H9 (cell line): ENCODE data around the gene TANC2. TPM values are rescaled to one million over a fixed set of nuclear protein-coding genes. Genes with fewer than 3 reads are reported as not detected.

Experiments used
- DNase-seq: peaks from one replicate; pipeline ENCODE4 v3.0.0-alpha.2; 2017
- H2AFZ ChIP-seq: one replicate; pipeline ENCODE4 v1.6.1; 2013; ENCODE audit warnings: mild to moderate bottlenecking, low read length, control low read depth, moderate library complexity
- H2AK5ac ChIP-seq: 2 replicates; pipeline ENCODE4 v1.6.1; 2013; ENCODE audit warnings: low read length, control low read depth, mixed read lengths; ENCODE audit not compliant: insufficient read length
- H2BK120ac ChIP-seq: one replicate; pipeline ENCODE4 v1.6.1; 2013; ENCODE audit warnings: low read depth, mild to moderate bottlenecking, low read length, control low read depth, inconsistent platforms; ENCODE audit not compliant: poor library complexity, severe bottlenecking
- H2BK12ac ChIP-seq: 2 replicates; pipeline ENCODE4 v1.6.1; 2013; ENCODE audit warnings: low read length, control low read depth, mixed read lengths, low read depth; ENCODE audit not compliant: insufficient read length
- H2BK15ac ChIP-seq: 2 replicates; pipeline ENCODE4 v1.6.1; 2013; ENCODE audit warnings: low read depth, low read length, control low read depth
- H2BK20ac ChIP-seq: one replicate; pipeline ENCODE4 v1.6.1; 2013; ENCODE audit warnings: low read depth, mild to moderate bottlenecking, low read length, control low read depth, inconsistent platforms; ENCODE audit not compliant: poor library complexity, severe bottlenecking
- H2BK5ac ChIP-seq: 2 replicates; pipeline ENCODE4 v1.6.1; 2013; ENCODE audit warnings: low read length, control low read depth, mixed read lengths; ENCODE audit not compliant: insufficient read length
- H3K14ac ChIP-seq: 2 replicates; pipeline ENCODE4 v1.6.1; 2013; ENCODE audit warnings: low read length, control low read depth; ENCODE audit not compliant: insufficient read depth
- H3K18ac ChIP-seq: 2 replicates; pipeline ENCODE4 v1.6.1; 2013; ENCODE audit warnings: low read depth, mild to moderate bottlenecking, mixed read lengths, low read length, control low read depth; ENCODE audit not compliant: insufficient read length
- H3K23ac ChIP-seq: 2 replicates; pipeline ENCODE4 v1.6.1; 2013; ENCODE audit warnings: low read length, control low read depth, mixed read lengths, low read depth; ENCODE audit not compliant: insufficient read length
- H3K23me2 ChIP-seq: 2 replicates; pipeline ENCODE4 v1.6.1; 2013; ENCODE audit warnings: low read depth, mild to moderate bottlenecking, mixed read lengths, low read length, control low read depth; ENCODE audit not compliant: insufficient read length, poor library complexity, severe bottlenecking
- H3K27ac ChIP-seq: 2 replicates; pipeline ENCODE4 v1.5.1; 2013; ENCODE audit warnings: low read length, control low read depth, mixed read lengths, low read depth; ENCODE audit not compliant: insufficient read length
- H3K27me3 ChIP-seq: 2 replicates; pipeline ENCODE4 v1.6.1; 2013; ENCODE audit warnings: low read length, control low read depth, inconsistent platforms; ENCODE audit not compliant: insufficient read depth
- H3K4ac ChIP-seq: 2 replicates; pipeline ENCODE4 v1.6.1; 2013; ENCODE audit warnings: low read depth, mild to moderate bottlenecking, control low read depth, inconsistent platforms, low read length, moderate library complexity
- H3K4me1 ChIP-seq: 2 replicates; pipeline ENCODE4 v1.6.1; 2013; ENCODE audit warnings: low read length, control low read depth, inconsistent platforms; ENCODE audit not compliant: insufficient read depth
- H3K4me2 ChIP-seq: 2 replicates; pipeline ENCODE4 v1.6.1; 2013; ENCODE audit warnings: low read length, control low read depth, mixed read lengths; ENCODE audit not compliant: insufficient read length, insufficient read depth
- H3K56ac ChIP-seq: 2 replicates; pipeline ENCODE4 v1.6.1; 2013; ENCODE audit warnings: low read depth, mild to moderate bottlenecking, mixed read lengths, low read length, control low read depth; ENCODE audit not compliant: insufficient read length
- H3K79me1 ChIP-seq: 2 replicates; pipeline ENCODE4 v1.6.1; 2013; ENCODE audit warnings: low read depth, mild to moderate bottlenecking, moderate library complexity, low read length, control low read depth, inconsistent platforms; ENCODE audit not compliant: insufficient read depth, poor library complexity, severe bottlenecking
- H3K79me2 ChIP-seq: 2 replicates; pipeline ENCODE4 v1.6.1; 2013; ENCODE audit warnings: low read length, control low read depth, inconsistent platforms; ENCODE audit not compliant: insufficient read depth
- H3K9ac ChIP-seq: 2 replicates; pipeline ENCODE4 v1.6.1; 2013; ENCODE audit warnings: low read length, control low read depth, mixed read lengths; ENCODE audit not compliant: insufficient read length; ENCODE audit errors: extremely low read depth
- H3K9me3 ChIP-seq: one replicate; pipeline ENCODE4 v1.6.1; 2013; ENCODE audit warnings: low read depth, low read length, inconsistent platforms; ENCODE audit not compliant: control insufficient read depth
- H3T11ph ChIP-seq: one replicate; pipeline ENCODE4 v1.6.1; 2013; ENCODE audit warnings: mild to moderate bottlenecking, low read length, control low read depth, inconsistent platforms
- H4K20me1 ChIP-seq: one replicate; pipeline ENCODE4 v1.6.1; 2013; ENCODE audit not compliant: control insufficient read depth, insufficient read length, insufficient read depth
- H4K5ac ChIP-seq: 2 replicates; pipeline ENCODE4 v1.6.1; 2013; ENCODE audit warnings: low read depth, mild to moderate bottlenecking, mixed read lengths, low read length, control low read depth; ENCODE audit not compliant: insufficient read length
- H4K8ac ChIP-seq: replicated peaks from 2 replicates; pipeline ENCODE4 v1.6.1; 2013; ENCODE audit warnings: low read length, control low read depth, mixed read lengths, low read depth; ENCODE audit not compliant: insufficient read length
- H4K91ac ChIP-seq: 2 replicates; pipeline ENCODE4 v1.6.1; 2013; ENCODE audit warnings: low read depth, mild to moderate bottlenecking, moderate library complexity, mixed read lengths, low read length, control low read depth; ENCODE audit not compliant: insufficient read length
- H3K27ac Mint-ChIP-seq, 3 experiments: 2 replicates in 2 of 3; 3 replicates in 1 of 3; pipeline ENCODE4 v1.8.0; 2020 to 2021; ENCODE audit warnings: mixed read lengths in 3 of 3, mild to moderate bottlenecking in 1 of 3, moderate library complexity in 1 of 3
- H3K27me3 Mint-ChIP-seq: 2 replicates; pipeline ENCODE4 v1.8.0; 2021; ENCODE audit warnings: low read depth, mild to moderate bottlenecking, moderate library complexity, mixed read lengths
- H3K36me3 Mint-ChIP-seq, 3 experiments: 2 replicates in 2 of 3; 3 replicates in 1 of 3; pipeline ENCODE4 v1.8.0; 2020 to 2021; ENCODE audit warnings: low read depth in 3 of 3, mixed read lengths in 3 of 3; ENCODE audit not compliant: insufficient read depth in 1 of 3
- H3K4me1 Mint-ChIP-seq, 2 experiments: 2 replicates each; pipeline ENCODE4 v1.8.0; 2020; ENCODE audit warnings: mixed read lengths in 2 of 2
- H3K4me3 Mint-ChIP-seq, 2 experiments: 2 replicates in 1 of 2; 3 replicates in 1 of 2; pipeline ENCODE4 v1.8.0; 2020 to 2021; ENCODE audit warnings: mild to moderate bottlenecking in 2 of 2, mixed read lengths in 2 of 2, moderate library complexity in 1 of 2
- H3K9me3 Mint-ChIP-seq, 2 experiments: 2 replicates in 1 of 2; 3 replicates in 1 of 2; pipeline ENCODE4 v1.8.0; 2020; ENCODE audit warnings: mild to moderate bottlenecking in 2 of 2, mixed read lengths in 2 of 2, moderate library complexity in 1 of 2
- WGBS: extraction: QIAGEN DNeasy Blood & Tissue Kit; methylation state at CpG from one replicate; pipeline ENCODE4 v1.1.7; 2013; ENCODE audit warnings: missing lambda C conversion rate, low lambda C conversion rate, mixed read lengths; ENCODE audit not compliant: insufficient read length; ENCODE audit errors: extremely low coverage; 5-methylcytosine and 5-hydroxymethylcytosine counted together
- total RNA-seq: library from RNA; stranded (reverse); gene quantifications from 2 replicates; pipeline ENCODE4 v1.2.1, GENCODE V29; 2021
- TF ChIP-seq, protein P1 (sequence below): fragments of 200-600 bp; sonication (generic); conservative IDR thresholded peaks from 3 replicates; pipeline ENCODE4 v1.8.0; 2021; ENCODE audit warnings: antibody characterized with exemption, mild to moderate bottlenecking

Gene TANC2
- total RNA-seq, 1 experiment from 2014 or later = 7.3 TPM

DNA sequence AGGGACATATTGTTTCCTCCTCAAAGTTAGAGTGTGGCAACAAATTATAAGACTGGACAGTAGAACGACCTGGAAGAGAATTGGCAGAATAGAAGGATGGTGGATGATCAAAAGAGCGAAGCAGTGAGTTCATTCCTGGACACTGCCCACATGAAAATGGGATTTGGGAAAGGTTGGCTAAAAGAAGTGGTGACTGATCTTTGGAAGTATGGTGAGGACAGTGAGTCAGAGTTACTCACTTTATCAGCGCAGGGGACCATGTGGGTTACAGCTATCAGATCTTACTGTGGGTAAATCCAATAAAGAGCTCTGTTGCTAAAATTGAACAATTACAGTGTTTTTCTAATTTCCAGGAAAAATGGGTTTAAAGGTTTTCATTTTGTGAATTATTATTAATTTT lies 2.7 kb upstream of the TANC2 start:
- Histone ChIP-seq H3K9ac (no peak overlapping the region), H2BK20ac (no peak overlapping the region), H3K9me3 (no peaks in the 10 kb centered on the region), H3K27me3 (no peaks in the 10 kb centered on the region; the same call in 1 of the 2 replicates), H3K79me2 (no peaks in the 10 kb centered on the region), H4K20me1 (no peaks in the 10 kb centered on the region), H2AFZ (no peak overlapping the region), H4K5ac (no peak overlapping the region), H2BK15ac (no peak overlapping the region), H3K4ac (no peak overlapping the region), H3T11ph (no peak overlapping the region), H3K27ac (no peak overlapping the region), H3K23ac (no peak overlapping the region), H2BK120ac (no peak overlapping the region), H3K23me2 (peaks cover 11% of the 10 kb centered on the region), H3K18ac (no peak overlapping the region), H4K8ac (no peak overlapping the region), H3K79me1 (no peaks in the 10 kb centered on the region), H4K91ac (no peak overlapping the region), H3K14ac (no peak overlapping the region), H2AK5ac (no peak overlapping the region), H2BK12ac (no peak overlapping the region), H3K4me1 (no peaks in the 10 kb centered on the region; the same call in 1 of the 2 replicates), H3K4me2 (no peak overlapping the region), H2BK5ac (no peak overlapping the region), H3K56ac (no peak overlapping the region)
- peaks cover 58% of the 10 kb centered on the region for H3K27me3 Mint-ChIP-seq
- TF ChIP-seq, protein P1, sequence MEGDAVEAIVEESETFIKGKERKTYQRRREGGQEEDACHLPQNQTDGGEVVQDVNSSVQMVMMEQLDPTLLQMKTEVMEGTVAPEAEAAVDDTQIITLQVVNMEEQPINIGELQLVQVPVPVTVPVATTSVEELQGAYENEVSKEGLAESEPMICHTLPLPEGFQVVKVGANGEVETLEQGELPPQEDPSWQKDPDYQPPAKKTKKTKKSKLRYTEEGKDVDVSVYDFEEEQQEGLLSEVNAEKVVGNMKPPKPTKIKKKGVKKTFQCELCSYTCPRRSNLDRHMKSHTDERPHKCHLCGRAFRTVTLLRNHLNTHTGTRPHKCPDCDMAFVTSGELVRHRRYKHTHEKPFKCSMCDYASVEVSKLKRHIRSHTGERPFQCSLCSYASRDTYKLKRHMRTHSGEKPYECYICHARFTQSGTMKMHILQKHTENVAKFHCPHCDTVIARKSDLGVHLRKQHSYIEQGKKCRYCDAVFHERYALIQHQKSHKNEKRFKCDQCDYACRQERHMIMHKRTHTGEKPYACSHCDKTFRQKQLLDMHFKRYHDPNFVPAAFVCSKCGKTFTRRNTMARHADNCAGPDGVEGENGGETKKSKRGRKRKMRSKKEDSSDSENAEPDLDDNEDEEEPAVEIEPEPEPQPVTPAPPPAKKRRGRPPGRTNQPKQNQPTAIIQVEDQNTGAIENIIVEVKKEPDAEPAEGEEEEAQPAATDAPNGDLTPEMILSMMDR = no peak
- DNase-seq = no peak
- no peak overlapping the region for H3K4me3 Mint-ChIP-seq
- no CpG with 5 or more reads among the region's 3 CpGs for WGBS
- no peak overlapping the region for H3K27ac Mint-ChIP-seq
- H3K4me1 Mint-ChIP-seq = peaks cover 18 to 20% of the 10 kb centered on the region in 2 experiments
- H3K36me3 Mint-ChIP-seq = no peaks in the 10 kb centered on the region; a peak in 1 of 7 replicates
- no peaks in the 10 kb centered on the region for H3K9me3 Mint-ChIP-seq
